ENCODE results near the gene RAB33B. TPM values are rescaled to one million over a fixed set of nuclear protein-coding genes. Genes with fewer than 3 reads are reported as not detected.
"Not testable (repeated sequence)": the region's sequence is repeated elsewhere in the genome, so short reads cannot be mapped to it uniquely, and the experiment has no call there.

Gene RAB33B
- total RNA-seq, 2 experiments from 2014 or later, result 6.7 TPM

DNA sequence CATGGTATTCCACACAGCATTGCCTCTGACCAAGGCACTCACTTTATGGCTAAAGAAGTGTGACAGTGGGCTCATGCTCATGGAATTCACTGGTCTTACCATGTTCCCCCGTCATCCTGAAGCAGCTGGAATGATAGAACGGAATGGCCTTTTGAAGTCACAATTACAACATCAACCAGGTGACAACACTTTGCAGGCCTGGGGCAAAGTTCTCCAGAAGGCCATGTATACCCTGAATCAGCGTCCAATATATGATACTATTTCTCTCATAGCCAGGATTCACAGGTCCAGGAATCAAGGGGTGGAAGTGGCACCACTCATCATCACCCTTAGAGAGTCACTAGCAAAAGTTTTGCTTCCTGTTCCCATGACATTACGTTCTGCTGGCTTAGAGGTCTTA is 6.8 kb upstream of the RAB33B start:
- H3K27me3 Mint-ChIP-seq (ENCODE audit: low read depth); H3K36me3 Mint-ChIP-seq (ENCODE audit: low read depth); H3K4me1 Mint-ChIP-seq (ENCODE audit: low read depth); H3K27ac Mint-ChIP-seq; CTCF ChIA-PET; ATAC-seq; H3K4me3 Mint-ChIP-seq; H3K9me3 Mint-ChIP-seq (ENCODE audit: insufficient read depth); POLR2A ChIA-PET; DNase-seq: not testable (repeated sequence)

- Mint-ChIP-seq H3K27ac (no peak overlapping the region), H3K4me3 (no peak overlapping the region), H3K4me1 (ENCODE audit: low read depth) (peaks cover 29% of the 10 kb centered on the region), H3K9me3 (ENCODE audit: insufficient read depth) (no peaks in the 10 kb centered on the region), H3K27me3 (ENCODE audit: low read depth) (no peaks in the 10 kb centered on the region), H3K36me3 (ENCODE audit: low read depth) (peaks cover 4% of the 10 kb centered on the region)
- DNase-seq (no peak), ATAC-seq (no peak)
- POLR2A ChIA-PET, result no interaction called here
- CTCF ChIA-PET, result no interaction called here
These were observed 3.3 kb upstream of the RAB33B start for GRCh38 chr4:139450586-139450985.

DNA sequence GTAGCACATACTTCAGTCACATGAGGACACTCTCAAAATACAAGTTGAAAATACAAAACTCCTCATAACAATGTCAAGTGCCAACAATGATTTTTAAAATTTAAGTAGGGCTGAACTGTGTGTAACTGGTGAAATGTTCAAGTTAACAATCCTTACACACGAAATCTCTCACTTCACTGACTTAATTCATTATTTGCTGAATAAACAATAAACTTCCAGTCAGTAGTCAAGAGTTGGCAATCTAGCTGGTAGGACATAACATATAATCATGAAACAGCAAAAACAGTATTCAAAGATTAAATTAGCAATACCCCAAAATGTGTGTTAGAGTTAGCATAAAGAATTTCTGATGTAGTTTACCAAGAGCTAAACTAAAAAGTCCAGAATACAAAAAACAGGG is 1.9 kb upstream of the RAB33B start:
- CTCF ChIA-PET, result interaction anchor here (1.0 to 2.0 kb wide), 3 partner anchors 16 to 106 kb away, joined by 3 to 4 read pairs (median 4); no protein-coding TSS in a partner anchor
- peak overlapping the region; percentile 98 for H3K27ac Mint-ChIP-seq
- H3K4me1 Mint-ChIP-seq (ENCODE audit: low read depth), result peaks cover 42% of the 10 kb centered on the region
- DNase-seq, result no peak
- H3K36me3 Mint-ChIP-seq (ENCODE audit: low read depth), result peaks cover 6% of the 10 kb centered on the region
- no peaks in the 10 kb centered on the region for H3K9me3 Mint-ChIP-seq (ENCODE audit: insufficient read depth)
- POLR2A ChIA-PET, result no interaction called here
- no peaks in the 10 kb centered on the region for H3K27me3 Mint-ChIP-seq (ENCODE audit: low read depth)
- no peak for ATAC-seq
- peak overlapping the region; percentile 89 for H3K4me3 Mint-ChIP-seq

DNA sequence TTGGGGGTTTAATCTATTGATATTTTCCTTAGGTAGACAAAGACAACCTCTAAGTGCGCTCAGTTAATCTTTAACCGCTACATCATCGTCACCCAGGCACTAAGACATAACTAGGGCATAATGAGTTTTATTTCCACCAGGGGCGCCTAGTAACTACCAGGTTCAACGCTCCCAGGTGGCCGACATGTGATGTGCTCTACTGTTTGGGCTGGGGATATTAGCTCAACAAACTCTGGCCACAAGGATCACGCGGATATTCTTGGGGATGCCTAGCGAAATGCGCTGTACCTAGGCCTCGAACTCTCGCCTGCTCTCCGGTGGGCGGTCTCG is 915 bp upstream of the RAB33B start:
- H3K27me3 Mint-ChIP-seq (ENCODE audit: low read depth), result no peaks in the 10 kb centered on the region
- H3K9me3 Mint-ChIP-seq (ENCODE audit: insufficient read depth), result no peaks in the 10 kb centered on the region
- peak; percentile 83 for DNase-seq
- ATAC-seq, result peak; percentile 58
- peaks cover 6% of the 10 kb centered on the region for H3K36me3 Mint-ChIP-seq (ENCODE audit: low read depth)
- peaks cover 50% of the 10 kb centered on the region for H3K4me1 Mint-ChIP-seq (ENCODE audit: low read depth)
- peak overlapping the region; percentile 98 for H3K27ac Mint-ChIP-seq
- POLR2A ChIA-PET, result interaction anchor here (0.7 to 1.5 kb wide), 5 partner anchors 34 to 433 kb away, joined by 3 to 8 read pairs (median 3); partner anchors contain the start of gene NAA15
- CTCF ChIA-PET, result interaction anchor here (0.6 to 2.0 kb wide), 12 partner anchors 15 to 152 kb away, joined by 3 to 6 read pairs (median 4); partner anchors contain the start of genes NAA15 and SETD7
- peak overlapping the region; percentile 89 for H3K4me3 Mint-ChIP-seq

DNA sequence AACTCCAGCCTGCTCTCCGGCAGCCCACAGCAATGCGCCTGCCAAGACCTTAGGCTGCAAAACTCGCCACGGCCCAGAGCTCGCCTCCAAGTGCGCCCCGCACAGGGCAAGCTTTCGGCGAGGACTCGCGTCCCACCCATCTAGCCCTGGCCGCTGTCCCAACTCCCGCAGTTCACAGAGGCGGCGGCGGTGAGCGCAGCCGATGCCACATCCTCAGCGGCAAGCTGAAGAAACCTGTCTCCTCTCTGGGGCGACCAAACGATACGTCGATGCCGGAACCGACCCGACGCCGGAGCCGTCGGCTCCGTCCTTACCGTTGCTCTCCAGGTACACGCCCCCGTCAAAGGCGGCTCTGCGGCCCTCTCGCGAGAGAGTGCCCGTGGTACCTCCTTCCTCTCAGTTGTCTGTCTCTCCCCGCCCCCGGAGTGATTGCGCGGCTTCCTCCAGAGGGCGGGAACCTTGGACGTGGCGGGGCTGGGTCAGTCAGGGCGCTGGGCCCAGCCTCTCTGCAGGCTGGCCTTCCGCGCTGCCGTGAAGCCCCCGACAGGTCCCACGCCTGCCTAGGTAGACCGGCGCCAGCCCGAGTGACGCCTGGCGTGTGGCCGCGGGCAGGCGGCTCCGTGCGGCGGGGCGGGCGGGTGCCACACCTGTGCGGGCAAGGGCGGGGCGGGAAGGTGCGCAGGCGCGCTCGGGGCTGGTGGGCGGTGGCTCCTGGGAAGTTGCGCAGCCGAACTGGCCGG is 380 bp upstream of the RAB33B start:
- no peaks in the 10 kb centered on the region for H3K27me3 Mint-ChIP-seq (ENCODE audit: low read depth)
- H3K4me1 Mint-ChIP-seq (ENCODE audit: low read depth), result peaks cover 55% of the 10 kb centered on the region
- H3K4me3 Mint-ChIP-seq, result peak overlapping the region; percentile 89

GRCh38 chr4:139455126-139455538 is 1.2 kb downstream of the RAB33B start:
- H3K27me3 Mint-ChIP-seq (ENCODE audit: low read depth), result no peaks in the 10 kb centered on the region
- no peak overlapping the region for H3K27ac Mint-ChIP-seq
- ChIA-PET CTCF (interaction anchor here (1.1 kb wide), 1 partner anchor 39 kb away, joined by 4 read pairs; no protein-coding TSS in a partner anchor), POLR2A (no interaction called here)
- peaks cover 6% of the 10 kb centered on the region for H3K36me3 Mint-ChIP-seq (ENCODE audit: low read depth)
- ATAC-seq (no peak), DNase-seq (no peak)
- H3K4me3 Mint-ChIP-seq, result peak overlapping the region; percentile 89
- no peaks in the 10 kb centered on the region for H3K9me3 Mint-ChIP-seq (ENCODE audit: insufficient read depth)
- peaks cover 63% of the 10 kb centered on the region for H3K4me1 Mint-ChIP-seq (ENCODE audit: low read depth)

More for the DNA sequence above, 380 bp upstream of the RAB33B start:
- H3K9me3 Mint-ChIP-seq (ENCODE audit: insufficient read depth), result no peaks in the 10 kb centered on the region
- peak; percentile 98 for DNase-seq
- ChIA-PET POLR2A (interaction anchor here (0.6 to 1.5 kb wide), 8 partner anchors 35 to 433 kb away, joined by 3 to 8 read pairs (median 3); partner anchors contain the start of genes NAA15 and SETD7), CTCF (interaction anchor here (0.6 to 2.0 kb wide), 12 partner anchors 15 to 152 kb away, joined by 3 to 6 read pairs (median 4); partner anchors contain the start of genes NAA15 and SETD7)
- ATAC-seq, result peak; percentile 92
- H3K36me3 Mint-ChIP-seq (ENCODE audit: low read depth), result peaks cover 6% of the 10 kb centered on the region
- peak overlapping the region; percentile 98 for H3K27ac Mint-ChIP-seq

DNA sequence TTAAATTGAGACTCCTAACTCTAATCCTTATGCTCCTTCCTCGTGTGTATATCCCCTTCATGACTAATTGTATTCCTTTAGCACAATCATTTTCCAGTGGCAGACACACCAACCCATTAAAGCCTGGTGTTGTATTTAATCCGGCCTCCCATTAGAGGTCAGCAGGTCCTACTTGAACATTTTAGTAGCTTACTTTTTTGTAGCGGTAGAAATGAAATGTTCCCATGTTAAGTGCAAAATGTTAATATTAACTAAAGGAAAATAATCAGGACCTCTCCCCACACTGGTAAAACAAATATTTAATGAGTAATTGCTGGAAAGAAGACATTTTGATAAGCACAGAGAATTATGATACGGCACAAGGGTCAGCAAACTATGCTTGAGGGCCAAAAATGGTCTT is 3.4 kb downstream of the RAB33B start:
- CTCF ChIA-PET, result interaction anchor here (1.0 to 1.5 kb wide), 3 partner anchors 17 to 427 kb away, joined by 3 to 5 read pairs (median 3); no protein-coding TSS in a partner anchor

DNA sequence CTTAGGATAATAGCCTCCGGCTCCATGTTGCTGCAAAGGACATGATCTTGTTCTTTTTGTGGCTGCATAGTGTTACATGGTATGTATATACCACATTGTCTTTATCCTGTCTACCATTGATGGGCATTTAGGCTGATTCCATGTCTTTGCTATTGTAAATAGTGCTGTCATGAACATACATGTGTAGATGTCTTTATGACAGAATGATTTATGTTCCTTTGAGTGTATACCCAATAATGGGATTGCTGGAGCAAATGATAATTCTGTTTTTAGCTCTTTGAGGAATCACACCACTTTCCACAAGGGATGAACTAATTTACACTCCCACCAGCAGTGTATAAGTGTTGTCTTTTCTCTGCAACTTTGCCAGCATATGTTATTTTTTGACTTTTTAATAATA is 4.6 kb downstream of the RAB33B start:
- ChIA-PET CTCF (no interaction called here), POLR2A (no interaction called here)
- no peaks in the 10 kb centered on the region for H3K9me3 Mint-ChIP-seq (ENCODE audit: insufficient read depth)
- H3K4me1 Mint-ChIP-seq (ENCODE audit: low read depth), result peaks cover 48% of the 10 kb centered on the region
- H3K27me3 Mint-ChIP-seq (ENCODE audit: low read depth), result no peaks in the 10 kb centered on the region
- no peak overlapping the region for H3K4me3 Mint-ChIP-seq
- ATAC-seq (no peak), DNase-seq (no peak)
- no peak overlapping the region for H3K27ac Mint-ChIP-seq
- peaks cover 9% of the 10 kb centered on the region for H3K36me3 Mint-ChIP-seq (ENCODE audit: low read depth)

More for the DNA sequence above, 3.4 kb downstream of the RAB33B start:
- no peak for ATAC-seq
- Mint-ChIP-seq H3K36me3 (ENCODE audit: low read depth) (peaks cover 8% of the 10 kb centered on the region), H3K27ac (no peak overlapping the region), H3K4me3 (no peak overlapping the region), H3K9me3 (ENCODE audit: insufficient read depth) (no peaks in the 10 kb centered on the region), H3K4me1 (ENCODE audit: low read depth) (peaks cover 55% of the 10 kb centered on the region), H3K27me3 (ENCODE audit: low read depth) (no peaks in the 10 kb centered on the region)
- POLR2A ChIA-PET, result no interaction called here
- no peak for DNase-seq

DNA sequence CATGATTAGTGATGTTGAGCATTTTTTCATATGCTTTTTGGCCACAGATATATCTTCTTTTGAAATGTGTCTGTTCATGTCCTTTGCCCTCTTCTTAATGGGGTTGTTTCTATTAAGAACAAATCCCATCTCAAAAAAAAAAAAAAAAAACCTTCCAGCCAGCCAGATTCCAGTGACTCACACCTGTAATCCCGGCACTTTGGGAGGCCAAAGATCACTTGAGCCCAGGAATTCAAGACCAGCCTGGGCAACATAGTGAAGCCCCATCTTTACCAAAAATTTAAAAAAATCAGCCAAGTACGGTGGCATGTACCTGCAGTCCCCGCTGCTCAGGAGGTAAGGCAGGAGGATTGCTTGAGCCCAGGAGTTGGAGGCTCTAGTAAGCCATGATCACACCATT is 5.1 kb downstream of the RAB33B start:
- CTCF ChIA-PET, result no interaction called here
- ATAC-seq (no peak), DNase-seq (no peak)
- H3K4me1 Mint-ChIP-seq (ENCODE audit: low read depth), result peaks cover 48% of the 10 kb centered on the region
- H3K4me3 Mint-ChIP-seq, result no peak overlapping the region
- peaks cover 10% of the 10 kb centered on the region for H3K36me3 Mint-ChIP-seq (ENCODE audit: low read depth)
- POLR2A ChIA-PET, result no interaction called here
- H3K27me3 Mint-ChIP-seq (ENCODE audit: low read depth), result no peaks in the 10 kb centered on the region
- H3K27ac Mint-ChIP-seq, result no peak overlapping the region
- peaks cover 3% of the 10 kb centered on the region for H3K9me3 Mint-ChIP-seq (ENCODE audit: insufficient read depth)

DNA sequence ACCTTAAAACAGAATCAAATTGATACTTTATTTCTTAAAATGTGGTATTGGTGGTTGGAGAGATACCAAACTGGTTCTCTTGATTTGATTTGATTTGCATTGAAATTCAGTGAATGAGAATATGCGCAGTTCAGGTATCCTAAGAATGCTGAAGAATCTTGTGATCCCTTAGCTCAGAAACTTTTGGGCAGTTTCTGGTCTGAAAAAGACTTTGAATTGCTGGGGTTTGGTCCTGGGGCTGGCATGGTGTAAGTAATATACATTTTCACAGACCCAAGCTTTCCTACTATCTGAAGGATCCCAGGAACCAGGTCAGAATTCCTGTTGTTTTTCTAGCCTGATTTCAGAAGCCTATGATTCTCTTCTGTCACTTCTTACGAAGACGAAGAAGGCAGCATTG is 6.6 kb downstream of the RAB33B start:
- Mint-ChIP-seq H3K36me3 (ENCODE audit: low read depth) (peaks cover 18% of the 10 kb centered on the region), H3K4me1 (ENCODE audit: low read depth) (peaks cover 35% of the 10 kb centered on the region), H3K4me3 (no peak overlapping the region), H3K27me3 (ENCODE audit: low read depth) (no peaks in the 10 kb centered on the region), H3K27ac (no peak overlapping the region), H3K9me3 (ENCODE audit: insufficient read depth) (peaks cover 4% of the 10 kb centered on the region)
- POLR2A ChIA-PET, result no interaction called here
- no peak for DNase-seq
- no peak for ATAC-seq
- CTCF ChIA-PET, result interaction anchor here (0.7 kb wide), 1 partner anchor 443 kb away, joined by 3 read pairs; no protein-coding TSS in a partner anchor

DNA sequence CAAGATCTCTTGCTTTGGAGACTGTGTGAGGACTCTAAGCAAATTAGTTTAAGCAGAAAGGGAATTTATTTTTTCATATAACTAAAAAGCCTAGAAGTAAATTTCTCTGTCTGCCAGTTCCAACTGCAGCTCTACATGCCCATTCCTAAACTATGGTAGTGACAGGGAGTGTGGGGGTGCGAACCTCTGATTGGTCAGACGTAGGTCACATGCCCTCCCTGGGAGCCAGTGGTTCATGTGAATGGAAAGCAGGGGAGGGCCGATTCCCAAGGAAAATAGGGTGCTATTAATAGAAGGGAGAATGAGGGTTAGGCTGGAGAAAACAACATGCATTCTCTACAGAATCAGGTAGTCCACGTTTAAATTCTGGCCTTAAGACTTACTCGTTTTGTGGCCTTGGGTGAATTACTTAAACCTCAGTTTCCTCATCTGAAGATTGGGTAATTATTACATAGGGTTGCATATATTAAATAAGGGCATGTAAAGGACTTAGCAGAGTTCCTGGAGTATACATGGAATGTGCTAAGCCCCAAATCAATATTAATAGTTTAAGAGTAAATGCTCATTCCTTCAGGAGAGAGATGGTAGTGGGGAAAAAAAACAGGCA is 7.2 kb downstream of the RAB33B start:
- Mint-ChIP-seq H3K4me3 (no peak overlapping the region), H3K27ac (no peak overlapping the region), H3K27me3 (ENCODE audit: low read depth) (no peaks in the 10 kb centered on the region), H3K9me3 (ENCODE audit: insufficient read depth) (peaks cover 4% of the 10 kb centered on the region), H3K4me1 (ENCODE audit: low read depth) (peaks cover 31% of the 10 kb centered on the region), H3K36me3 (ENCODE audit: low read depth) (peaks cover 18% of the 10 kb centered on the region)
- ChIA-PET POLR2A (no interaction called here), CTCF (no interaction called here)
- no peak for ATAC-seq
- no peak for DNase-seq

- DNase-seq; H3K4me1 Mint-ChIP-seq (ENCODE audit: low read depth); ATAC-seq; CTCF ChIA-PET; H3K27me3 Mint-ChIP-seq (ENCODE audit: low read depth); H3K27ac Mint-ChIP-seq; POLR2A ChIA-PET; H3K4me3 Mint-ChIP-seq: not testable (repeated sequence)
- peaks cover 31% of the 10 kb centered on the region for H3K36me3 Mint-ChIP-seq (ENCODE audit: low read depth)
- peaks cover 20% of the 10 kb centered on the region for H3K9me3 Mint-ChIP-seq (ENCODE audit: insufficient read depth)
These were observed 10.6 kb downstream of the RAB33B start for GRCh38 chr4:139464512-139464911.
